Measurements from ENCODE around the gene ZCWPW1.

ZCWPW1 gene

DNA sequence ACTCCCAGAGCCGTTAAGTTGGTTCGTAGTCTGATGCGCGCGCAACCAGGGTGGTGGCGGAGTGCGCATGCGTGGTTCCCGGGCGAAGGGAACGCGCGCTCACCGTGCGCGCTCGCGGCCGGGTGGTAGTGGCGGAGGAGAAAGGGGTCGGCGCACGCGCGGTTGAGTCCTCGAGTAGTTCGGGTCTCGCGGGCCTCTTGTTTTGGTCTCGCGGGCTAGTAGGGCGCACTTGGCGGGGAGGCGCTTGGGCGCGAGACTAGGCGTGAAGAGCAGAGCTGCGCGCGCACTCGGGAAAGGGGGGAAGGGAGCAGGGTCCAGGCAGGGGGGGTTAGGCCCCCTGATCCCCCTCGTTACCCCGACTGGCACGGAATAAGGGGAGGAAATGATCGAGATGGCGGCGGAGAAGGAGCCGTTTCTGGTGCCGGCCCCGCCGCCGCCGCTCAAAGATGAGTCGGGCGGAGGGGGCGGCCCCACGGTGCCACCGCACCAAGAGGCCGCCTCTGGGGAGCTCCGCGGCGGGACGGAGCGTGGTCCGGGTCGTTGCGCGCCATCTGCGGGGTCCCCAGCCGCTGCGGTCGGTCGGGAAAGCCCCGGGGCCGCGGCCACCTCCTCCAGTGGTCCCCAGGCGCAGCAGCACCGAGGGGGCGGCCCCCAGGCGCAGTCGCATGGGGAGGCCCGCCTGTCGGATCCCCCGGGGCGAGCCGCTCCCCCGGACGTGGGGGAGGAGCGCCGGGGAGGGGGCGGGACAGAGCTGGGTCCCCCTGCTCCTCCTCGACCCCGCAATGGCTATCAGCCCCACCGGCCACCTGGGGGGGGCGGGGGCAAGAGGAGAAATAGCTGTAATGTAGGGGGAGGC is 1.4 kb upstream of the ZCWPW1 start, which contains the start of gene MEPCE:
TSS of gene MEPCE (plus strand) at position 195 of the 856 bp plus-strand sequence. CDS start at position 383, 188 bp downstream.
- peak; percentile 98 for DNase-seq (ENCODE audit: low read depth)
- TF ChIP-seq, protein P1, sequence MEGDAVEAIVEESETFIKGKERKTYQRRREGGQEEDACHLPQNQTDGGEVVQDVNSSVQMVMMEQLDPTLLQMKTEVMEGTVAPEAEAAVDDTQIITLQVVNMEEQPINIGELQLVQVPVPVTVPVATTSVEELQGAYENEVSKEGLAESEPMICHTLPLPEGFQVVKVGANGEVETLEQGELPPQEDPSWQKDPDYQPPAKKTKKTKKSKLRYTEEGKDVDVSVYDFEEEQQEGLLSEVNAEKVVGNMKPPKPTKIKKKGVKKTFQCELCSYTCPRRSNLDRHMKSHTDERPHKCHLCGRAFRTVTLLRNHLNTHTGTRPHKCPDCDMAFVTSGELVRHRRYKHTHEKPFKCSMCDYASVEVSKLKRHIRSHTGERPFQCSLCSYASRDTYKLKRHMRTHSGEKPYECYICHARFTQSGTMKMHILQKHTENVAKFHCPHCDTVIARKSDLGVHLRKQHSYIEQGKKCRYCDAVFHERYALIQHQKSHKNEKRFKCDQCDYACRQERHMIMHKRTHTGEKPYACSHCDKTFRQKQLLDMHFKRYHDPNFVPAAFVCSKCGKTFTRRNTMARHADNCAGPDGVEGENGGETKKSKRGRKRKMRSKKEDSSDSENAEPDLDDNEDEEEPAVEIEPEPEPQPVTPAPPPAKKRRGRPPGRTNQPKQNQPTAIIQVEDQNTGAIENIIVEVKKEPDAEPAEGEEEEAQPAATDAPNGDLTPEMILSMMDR (IDR thresholded peaks at IDR 0.05; ENCODE audit: insufficient read depth, low read depth, low read length, missing control alignments): no peak
- H3K4me3 ChIP-seq (ENCODE audit: low read depth, low read length): peak within 1 kb of the TSS; percentile 64

DNA sequence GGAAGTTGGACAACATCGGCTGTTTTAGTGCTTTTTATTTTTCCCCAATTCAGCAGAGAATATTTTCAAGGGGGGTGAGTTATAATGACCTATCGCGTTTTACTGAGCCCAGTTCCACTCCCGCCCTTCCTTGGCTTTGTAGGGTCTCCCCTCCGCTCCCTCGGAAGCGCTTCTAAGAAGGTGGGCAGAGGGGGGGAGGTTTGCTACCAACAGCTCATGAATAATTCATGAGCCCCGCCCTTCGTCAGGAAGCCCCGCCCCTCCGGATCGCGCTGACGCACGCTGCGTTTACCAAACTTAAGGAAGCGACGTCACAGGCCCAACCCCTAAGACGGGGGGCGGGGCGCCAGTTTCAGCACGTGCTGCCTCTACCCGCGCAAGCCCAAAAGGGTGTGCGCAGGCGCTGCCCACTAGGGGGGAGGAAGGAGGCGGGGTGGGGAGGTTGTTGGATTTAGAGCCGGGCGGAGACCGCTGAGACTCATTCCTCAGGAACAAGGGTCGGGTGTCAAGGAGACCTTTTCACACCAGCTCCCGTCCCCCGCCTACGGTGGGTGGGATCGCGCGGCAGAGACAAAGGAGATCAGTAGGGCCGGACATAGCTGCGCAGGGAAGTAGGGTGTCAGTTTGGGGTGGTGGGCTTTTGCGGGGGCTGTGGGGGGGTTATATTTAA is 599 bp upstream of the ZCWPW1 start:
- TF ChIP-seq, protein P1 (IDR thresholded peaks at IDR 0.05; ENCODE audit: insufficient read depth, low read depth, low read length, missing control alignments): no peak
- H3K4me3 ChIP-seq (ENCODE audit: low read depth, low read length): peak overlapping the region; percentile 64
- peak; percentile 100 for DNase-seq (ENCODE audit: low read depth)

DNA sequence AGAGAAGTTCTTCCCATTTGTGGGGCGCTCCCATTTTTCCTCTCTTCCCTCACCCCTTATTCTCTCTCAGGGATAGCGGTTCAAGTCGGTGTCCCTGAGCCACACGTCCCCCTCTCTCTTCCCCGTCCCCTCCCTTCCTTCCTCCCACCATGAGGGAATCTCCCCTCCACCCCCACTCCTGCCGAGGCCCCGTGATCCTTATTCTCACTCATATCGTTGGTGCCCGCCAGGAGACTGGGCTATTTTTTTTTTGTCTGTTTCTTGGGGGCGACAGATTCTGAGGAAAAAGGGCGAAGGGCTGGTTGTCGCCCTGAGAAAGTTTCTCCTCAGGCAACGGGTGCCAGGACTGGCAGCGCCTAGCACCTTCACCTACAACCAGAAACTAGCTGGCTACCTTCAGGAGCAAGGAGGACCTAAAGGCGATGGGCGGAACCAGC is 723 bp downstream of the ZCWPW1 start:
- peak overlapping the region; percentile 42 for H3K4me3 ChIP-seq (ENCODE audit: low read depth, low read length)
- no peak for DNase-seq (ENCODE audit: low read depth)
- TF ChIP-seq, protein P1 (IDR thresholded peaks at IDR 0.05; ENCODE audit: insufficient read depth, low read depth, low read length, missing control alignments): no peak

DNA sequence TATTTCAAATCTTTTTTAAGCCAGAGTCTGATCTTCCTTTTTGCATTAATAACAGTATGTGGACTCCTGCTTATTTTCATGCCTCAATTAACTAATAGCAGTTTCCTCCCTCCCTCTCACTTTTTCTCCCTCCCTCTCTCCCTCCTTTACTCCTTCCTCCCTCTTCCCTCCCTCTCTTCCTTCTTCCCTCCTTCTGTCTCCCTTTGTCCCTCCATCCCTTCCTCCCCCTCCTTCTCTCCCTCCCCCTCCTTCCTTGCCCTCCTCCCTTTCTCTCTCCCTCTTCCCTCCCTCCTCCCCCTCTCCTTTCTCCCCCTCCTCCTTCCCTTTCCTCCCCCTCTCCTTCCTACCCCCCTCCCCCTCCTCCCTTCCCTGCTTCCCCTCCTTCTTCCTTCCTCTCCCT is 2.0 kb downstream of the ZCWPW1 start:
- H3K4me3 ChIP-seq (ENCODE audit: low read depth, low read length): no peak overlapping the region
- no peak for DNase-seq (ENCODE audit: low read depth)
- TF ChIP-seq, protein P1 (IDR thresholded peaks at IDR 0.05; ENCODE audit: insufficient read depth, low read depth, low read length, missing control alignments): no peak

DNA sequence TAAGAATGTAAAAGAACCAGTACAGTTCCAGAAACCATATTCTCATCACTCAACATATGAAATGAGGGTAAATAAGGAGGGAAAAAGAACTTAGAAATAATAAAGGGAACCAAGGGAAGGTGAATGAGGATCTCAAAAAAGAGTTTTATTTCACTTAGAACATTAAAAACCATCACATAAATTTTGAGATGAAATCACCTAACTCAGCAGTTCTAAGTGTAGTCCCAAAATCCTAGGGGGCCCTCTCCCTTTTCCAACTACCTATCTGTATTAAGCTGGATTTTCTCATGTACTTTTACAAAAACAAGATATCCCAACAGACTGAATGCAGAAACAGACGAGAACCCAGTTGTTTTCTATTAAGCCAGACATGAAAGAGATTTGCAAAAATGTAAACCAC is 3.2 kb downstream of the ZCWPW1 start:
- H3K4me3 ChIP-seq (ENCODE audit: low read depth, low read length): no peak overlapping the region
- DNase-seq (ENCODE audit: low read depth): no peak
- TF ChIP-seq, protein P1 (IDR thresholded peaks at IDR 0.05; ENCODE audit: insufficient read depth, low read depth, low read length, missing control alignments): no peak

DNA sequence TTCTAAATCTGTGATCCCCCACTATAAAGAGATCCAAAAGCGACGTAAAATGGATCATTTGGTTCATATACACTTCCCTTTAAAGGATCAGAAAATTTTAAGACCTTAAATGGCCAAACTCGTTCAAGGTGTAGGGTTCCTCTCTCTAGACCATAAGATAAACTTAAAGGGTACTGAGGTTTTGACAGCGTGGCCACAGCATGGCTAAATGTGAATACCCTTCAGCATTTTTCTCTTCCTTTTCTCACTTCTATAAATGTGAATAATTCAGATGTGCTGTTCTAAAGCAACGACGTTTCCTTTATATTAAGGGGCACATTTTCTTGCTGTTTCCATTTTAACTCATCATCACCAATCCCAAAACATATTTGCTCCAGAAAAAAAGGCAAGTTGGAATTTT is 5.2 kb downstream of the ZCWPW1 start:
- TF ChIP-seq, protein P1 (IDR thresholded peaks at IDR 0.05; ENCODE audit: insufficient read depth, low read depth, low read length, missing control alignments): no peak
- DNase-seq (ENCODE audit: low read depth): peak; percentile 46
- H3K4me3 ChIP-seq (ENCODE audit: low read depth, low read length): no peak overlapping the region
